PFSK-1 (cell line): Measurements from ENCODE around the gene C11orf58.

Experiments
- FOXP2 ChIP-seq: optimal IDR thresholded peaks from 2 replicates; pipeline ENCODE3; 2011; ENCODE audit warnings: borderline replicate concordance, control low read depth, inconsistent platforms; ENCODE audit not compliant: insufficient read depth; ENCODE audit errors: extremely low read length, extremely low read depth
- POLR2AphosphoS5 ChIP-seq: IDR thresholded peaks from 2 replicates; pipeline ENCODE4 v1.6.1; 2012; ENCODE audit warnings: low read depth, mild to moderate bottlenecking, control low read depth, low read length, moderate library complexity
- REST ChIP-seq, 2 experiments: IDR thresholded peaks; 2 replicates each; pipeline versions ENCODE4 v1.6.1 to v1.8.0; 2011 to 2012; ENCODE audit warnings: low read depth in 2 of 2, low read length in 2 of 2, control low read depth in 1 of 2, inconsistent platforms in 1 of 2, mild to moderate bottlenecking in 1 of 2, moderate library complexity in 1 of 2; ENCODE audit not compliant: insufficient read depth in 1 of 2
- SIN3A ChIP-seq: IDR thresholded peaks from 2 replicates; pipeline ENCODE4 v1.6.1; 2012; ENCODE audit warnings: mild to moderate bottlenecking, low read length, moderate library complexity, borderline replicate concordance; ENCODE audit not compliant: insufficient read depth
- TAF1 ChIP-seq: IDR thresholded peaks from 2 replicates; pipeline ENCODE4 v1.6.1; 2012; ENCODE audit warnings: low read length, control low read depth, borderline replicate concordance; ENCODE audit not compliant: insufficient read depth

- no peak for TF ChIP-seq POLR2AphosphoS5
- no peak for TF ChIP-seq FOXP2
- TF ChIP-seq TAF1, result no peak
- no peak for TF ChIP-seq SIN3A
- no peak for TF ChIP-seq REST (IDR thresholded peaks at IDR 0.05; ENCODE audit: insufficient read depth in 1 of 2, low read depth in 2 of 2, low read length in 2 of 2)
Observed at GRCh38 chr11:16778876-16779275, 40.4 kb downstream of the C11orf58 start.
